ENCODE measurements around the gene IGHMBP2.

- TF ChIP-seq NFIC (IDR thresholded peaks at IDR 0.05) (no peak), EGR1 (IDR thresholded peaks at IDR 0.05) (no peak), RAD21 (IDR thresholded peaks at IDR 0.05; ENCODE audit: low read depth) (no peak), ZBTB7A (IDR thresholded peaks at IDR 0.05; ENCODE audit: low read depth) (no peak), TAF1 (IDR thresholded peaks at IDR 0.05; ENCODE audit: low read depth) (no peak), TCF12 (IDR thresholded peaks at IDR 0.05; ENCODE audit: low read depth) (no peak), CREB1 (IDR thresholded peaks at IDR 0.05; ENCODE audit: low read depth) (no peak), YY1 (IDR thresholded peaks at IDR 0.05; ENCODE audit: low read depth) (no peak), REST (IDR thresholded peaks at IDR 0.05; ENCODE audit: low read depth) (no peak), EP300 (IDR thresholded peaks at IDR 0.05; ENCODE audit: borderline replicate concordance) (no peak), FOXM1 (IDR thresholded peaks at IDR 0.05; ENCODE audit: borderline replicate concordance, low read depth) (no peak)
- TF ChIP-seq, protein P1, sequence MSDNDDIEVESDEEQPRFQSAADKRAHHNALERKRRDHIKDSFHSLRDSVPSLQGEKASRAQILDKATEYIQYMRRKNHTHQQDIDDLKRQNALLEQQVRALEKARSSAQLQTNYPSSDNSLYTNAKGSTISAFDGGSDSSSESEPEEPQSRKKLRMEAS (IDR thresholded peaks at IDR 0.05): no peak
Measured at GRCh38 chr11:68960294-68961071, 56.8 kb downstream of the IGHMBP2 start.

Data from Ishikawa (cell line).